ENCODE results near the gene KRT31. TPM values are rescaled to one million over a fixed set of nuclear protein-coding genes. Genes with fewer than 3 reads are reported as not detected.
"Not testable (repeated sequence)": the region's sequence is repeated elsewhere in the genome, so short reads cannot be mapped to it uniquely, and the experiment has no call there.

Gene KRT31
- total and polyA plus RNA-seq, 4 donors = 0.11 to 0.15 TPM; not detected in 2

DNA sequence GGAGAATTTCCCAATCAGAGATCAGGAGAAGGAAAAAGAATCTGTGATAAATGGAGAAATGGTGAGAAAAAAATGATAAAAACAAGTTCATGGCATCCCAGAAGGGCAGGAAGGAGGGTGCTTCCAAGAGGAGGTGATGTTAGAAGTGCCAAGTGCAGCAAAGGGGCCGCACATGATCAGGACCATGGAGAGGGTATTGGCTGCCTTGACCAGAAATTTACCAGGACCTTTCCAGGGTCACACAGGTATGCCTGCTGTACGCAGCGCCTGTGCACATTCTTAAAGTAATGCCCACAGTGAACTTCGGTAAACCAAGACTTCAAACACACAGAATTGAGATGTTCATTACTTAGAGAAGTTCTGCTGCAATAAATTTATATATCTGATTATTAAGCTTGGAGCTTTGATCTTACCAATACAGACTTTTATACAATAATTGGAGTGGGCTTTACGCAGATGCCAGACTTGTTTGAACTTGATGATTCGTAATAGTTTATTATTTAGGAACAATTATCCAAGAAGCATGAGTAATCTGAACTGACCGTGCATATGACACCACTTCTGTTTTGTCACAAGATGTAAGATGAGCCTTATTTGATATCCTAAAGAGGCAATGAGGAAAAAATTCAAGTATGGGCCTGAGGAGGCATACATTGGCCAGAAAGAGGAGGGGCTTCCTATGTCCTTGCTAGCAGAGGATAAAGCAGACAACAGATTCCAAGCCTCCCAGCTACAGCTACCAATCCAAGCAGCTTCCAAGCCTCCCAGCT is 44.6 kb downstream of the KRT31 start:
- Histone ChIP-seq H3K4me3 (ENCODE audit: low read depth, low read length) (no peak overlapping the region), H3K36me3 (ENCODE audit: control insufficient read depth, insufficient read depth, low read length) (no peaks in the 10 kb centered on the region), H3K27ac (ENCODE audit: low read depth, low read length) (no peak overlapping the region), H3K27me3 (ENCODE audit: control insufficient read depth, insufficient read depth, low read length) (no peaks in the 10 kb centered on the region), H3K9me3 (ENCODE audit: control insufficient read depth, insufficient read depth, low read length) (no peaks in the 10 kb centered on the region), H3K4me1 (ENCODE audit: control insufficient read depth, insufficient read depth, low read length) (peaks cover 6% of the 10 kb centered on the region)
- DNase-seq (ENCODE audit: low read depth in 4 of 6, low spot score in 6 of 6) = no peak
- 100% methylated on average over 1 of the region's 7 CpGs for WGBS (ENCODE audit: insufficient coverage)

DNA sequence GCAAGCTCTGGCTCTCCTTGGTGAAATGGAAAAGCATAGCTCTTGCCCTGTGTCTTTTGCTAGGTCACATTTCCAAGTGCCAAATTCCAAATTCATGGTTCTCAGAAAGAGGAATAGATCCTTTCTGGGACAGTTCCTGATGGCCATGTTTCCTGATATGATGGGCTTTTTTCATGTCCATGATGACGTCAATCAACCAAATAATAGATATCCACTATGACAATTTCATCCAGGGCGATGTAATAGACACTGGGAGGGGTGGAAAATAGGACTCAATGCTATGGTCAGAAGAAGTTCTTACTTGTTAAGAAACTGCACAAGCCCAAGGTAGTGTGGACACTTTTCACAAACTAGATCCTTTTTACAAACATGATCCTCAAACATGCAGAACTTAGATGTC is 46.2 kb downstream of the KRT31 start:
- peaks cover 6% of the 10 kb centered on the region for H3K4me1 ChIP-seq (ENCODE audit: control insufficient read depth, insufficient read depth, low read length)
- H3K36me3 ChIP-seq (ENCODE audit: control insufficient read depth, insufficient read depth, low read length) = no peaks in the 10 kb centered on the region
- no peaks in the 10 kb centered on the region for H3K27me3 ChIP-seq (ENCODE audit: control insufficient read depth, insufficient read depth, low read length)
- no peaks in the 10 kb centered on the region for H3K9me3 ChIP-seq (ENCODE audit: control insufficient read depth, insufficient read depth, low read length)
- WGBS (ENCODE audit: insufficient coverage) = no CpG with 5 or more reads among the region's 2 CpGs
- DNase-seq (ENCODE audit: low read depth in 4 of 6, low spot score in 6 of 6) = no peak
- H3K27ac ChIP-seq (ENCODE audit: low read depth, low read length) = no peak overlapping the region
- H3K4me3 ChIP-seq (ENCODE audit: low read depth, low read length) = no peak overlapping the region

DNA sequence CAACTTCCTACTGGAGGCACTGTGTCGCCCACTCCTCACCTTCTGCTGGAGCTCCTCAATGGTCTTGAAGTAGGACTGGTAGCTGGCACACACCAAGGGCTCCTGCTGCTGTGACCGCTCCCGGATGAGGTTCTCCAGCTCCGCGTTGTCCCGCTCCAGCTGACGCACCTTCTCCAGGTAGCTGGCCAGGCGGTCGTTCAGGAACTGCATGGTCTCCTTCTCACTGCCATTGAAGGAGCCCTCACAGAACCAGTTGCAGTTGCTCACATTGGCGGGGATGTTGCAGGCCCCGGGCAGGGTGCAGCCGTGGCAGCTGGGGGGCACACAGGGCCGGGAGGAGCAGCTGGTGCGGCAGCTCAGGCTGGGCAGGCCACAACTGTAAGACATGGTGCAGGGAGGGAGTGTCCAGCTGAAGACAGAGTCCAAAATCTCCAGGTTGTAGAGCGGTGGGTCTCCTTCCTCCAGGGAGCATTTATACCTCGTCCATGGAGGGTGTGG is 47.0 kb downstream of the KRT31 start, which contains the start of gene KRT33A:
KRT33A (minus strand) TSS at position 448 of the 498 bp plus-strand sequence; CDS start at position 387, 61 bp downstream.
- not testable (repeated sequence) for DNase-seq (ENCODE audit: low read depth in 4 of 6, low spot score in 6 of 6); H3K27ac ChIP-seq (ENCODE audit: low read depth, low read length); H3K9me3 ChIP-seq (ENCODE audit: control insufficient read depth, insufficient read depth, low read length); H3K4me3 ChIP-seq (ENCODE audit: low read depth, low read length); H3K4me1 ChIP-seq (ENCODE audit: control insufficient read depth, insufficient read depth, low read length); H3K27me3 ChIP-seq (ENCODE audit: control insufficient read depth, insufficient read depth, low read length); H3K36me3 ChIP-seq (ENCODE audit: control insufficient read depth, insufficient read depth, low read length)
- 89% methylated on average over 11 of the region's 16 CpGs for WGBS (ENCODE audit: insufficient coverage)

DNA sequence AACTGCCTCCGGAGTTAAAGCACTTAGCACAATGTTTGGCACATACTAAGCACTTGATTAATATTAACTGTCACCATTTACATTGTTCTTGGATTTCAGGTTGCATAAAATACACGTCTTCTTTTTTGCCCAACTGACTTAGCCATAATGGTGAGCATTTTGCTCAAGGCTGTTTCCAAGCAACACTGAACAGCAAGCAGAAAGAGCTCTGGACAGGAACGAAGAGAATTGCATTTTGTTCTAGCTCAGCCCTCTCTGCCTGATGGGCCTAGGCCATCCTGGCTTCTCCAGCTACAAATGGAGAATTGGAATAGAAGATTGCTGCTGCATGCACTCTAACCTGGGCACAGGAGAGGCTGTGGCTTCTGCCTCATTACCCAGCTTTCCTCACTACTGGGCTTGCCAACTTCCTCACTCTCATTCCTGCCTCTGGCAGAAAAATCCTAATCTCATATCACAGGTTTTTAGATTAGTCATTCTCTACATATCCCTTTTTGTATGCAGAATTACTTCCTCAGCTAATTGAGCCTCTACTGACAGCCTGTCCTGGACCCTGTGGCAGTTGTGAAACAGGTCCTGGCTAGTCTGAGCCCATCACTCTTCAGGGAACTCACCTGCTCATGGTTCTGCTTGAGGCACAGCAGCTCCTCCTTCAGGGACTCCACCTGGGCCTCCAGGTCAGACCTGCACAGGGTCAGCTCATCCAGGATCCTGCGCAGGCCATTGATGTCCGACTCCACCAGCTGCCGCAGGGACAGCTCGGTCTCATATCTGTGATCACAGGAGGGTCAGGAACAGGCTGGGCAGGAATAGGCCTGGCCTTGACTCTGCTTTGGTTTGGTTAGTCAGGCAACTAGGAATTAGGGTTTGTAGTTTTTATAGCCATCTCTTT is 49.3 kb downstream of the KRT31 start:
- H3K4me3 ChIP-seq (ENCODE audit: low read depth, low read length) = no peak overlapping the region
- no peak overlapping the region for H3K27ac ChIP-seq (ENCODE audit: low read depth, low read length)
- H3K36me3 ChIP-seq (ENCODE audit: control insufficient read depth, insufficient read depth, low read length) = no peaks in the 10 kb centered on the region
- 73% methylated on average over 7 of the region's 7 CpGs for WGBS (ENCODE audit: insufficient coverage)
- peak in 3 of 6 donors; percentile 7 to 63 (median 30) for DNase-seq (ENCODE audit: low read depth in 4 of 6, low spot score in 6 of 6)
- no peaks in the 10 kb centered on the region for H3K27me3 ChIP-seq (ENCODE audit: control insufficient read depth, insufficient read depth, low read length)
- H3K4me1 ChIP-seq (ENCODE audit: control insufficient read depth, insufficient read depth, low read length) = peaks cover 6% of the 10 kb centered on the region
- peaks cover 2% of the 10 kb centered on the region for H3K9me3 ChIP-seq (ENCODE audit: control insufficient read depth, insufficient read depth, low read length)

DNA sequence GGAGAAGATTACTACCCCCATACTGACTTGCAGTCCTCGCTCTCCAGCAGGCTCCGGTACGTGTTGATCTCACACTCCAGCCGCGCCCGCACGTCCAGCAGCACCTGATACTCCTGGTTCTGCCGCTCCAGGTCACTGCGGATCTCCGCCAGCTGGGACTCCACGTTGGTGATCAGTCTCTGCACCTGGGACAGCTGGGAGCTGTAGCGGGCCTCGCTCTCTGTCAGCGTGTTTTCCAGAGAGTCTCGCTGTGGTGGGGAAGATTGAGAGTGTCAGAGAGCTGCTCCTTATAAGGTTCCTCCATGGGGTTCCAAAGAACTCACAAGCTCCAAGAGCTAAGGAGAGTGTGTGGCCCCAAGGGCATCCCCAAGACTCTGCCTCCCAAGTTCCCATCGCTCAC is 51.0 kb downstream of the KRT31 start:
- H3K27me3 ChIP-seq (ENCODE audit: control insufficient read depth, insufficient read depth, low read length); H3K27ac ChIP-seq (ENCODE audit: low read depth, low read length); DNase-seq (ENCODE audit: low read depth in 4 of 6, low spot score in 6 of 6); H3K4me1 ChIP-seq (ENCODE audit: control insufficient read depth, insufficient read depth, low read length); H3K9me3 ChIP-seq (ENCODE audit: control insufficient read depth, insufficient read depth, low read length); H3K36me3 ChIP-seq (ENCODE audit: control insufficient read depth, insufficient read depth, low read length); H3K4me3 ChIP-seq (ENCODE audit: low read depth, low read length): not testable (repeated sequence)
- 95% methylated on average over 14 of the region's 16 CpGs for whole genome bisulfite sequencing (ENCODE audit: insufficient coverage)

DNA sequence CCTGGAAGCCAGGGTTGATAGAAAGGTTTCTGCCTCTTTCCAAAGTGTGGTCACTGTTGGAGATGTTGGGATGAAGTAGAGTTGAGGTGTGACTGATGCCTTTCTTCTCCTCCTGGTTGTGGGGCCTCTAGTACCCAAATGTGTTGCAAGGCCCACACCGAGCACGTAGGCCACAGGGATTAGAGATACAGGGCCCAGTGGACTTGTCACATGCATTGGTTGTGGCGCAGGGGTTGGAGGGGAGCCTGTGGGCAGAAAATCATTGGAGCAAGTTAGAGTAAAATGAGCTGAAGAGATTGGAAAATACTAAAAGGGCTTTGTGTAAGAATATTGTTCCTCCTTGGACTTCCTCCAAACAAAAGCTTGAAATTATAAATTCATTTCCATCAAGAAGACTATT is 51.4 kb downstream of the KRT31 start:
- H3K4me3 ChIP-seq (ENCODE audit: low read depth, low read length) = no peak overlapping the region
- peaks cover 2% of the 10 kb centered on the region for H3K9me3 ChIP-seq (ENCODE audit: control insufficient read depth, insufficient read depth, low read length)
- no peak for DNase-seq (ENCODE audit: low read depth in 4 of 6, low spot score in 6 of 6)
- H3K4me1 ChIP-seq (ENCODE audit: control insufficient read depth, insufficient read depth, low read length) = peaks cover 6% of the 10 kb centered on the region
- H3K27me3 ChIP-seq (ENCODE audit: control insufficient read depth, insufficient read depth, low read length) = no peaks in the 10 kb centered on the region
- 96% methylated on average over 3 of the region's 3 CpGs for WGBS (ENCODE audit: insufficient coverage)
- H3K27ac ChIP-seq (ENCODE audit: low read depth, low read length) = peak overlapping the region; percentile 16
- H3K36me3 ChIP-seq (ENCODE audit: control insufficient read depth, insufficient read depth, low read length) = no peaks in the 10 kb centered on the region

Other genes starting within 250 kb of the KRT31 start
Only the 30 nearest of the 31 such genes appear.
- gene KRTAP4-4, start 236.9 kb downstream of the KRT31 start, total RNA-seq = not detected
- gene KRTAP4-4, start 236.9 kb downstream of the KRT31 start, polyA plus RNA-seq (ENCODE audit: insufficient read length in 2 of 2) = not detected
- gene KRTAP4-3, start 229.4 kb downstream of the KRT31 start, total RNA-seq = not detected
- gene KRTAP4-3, start 229.4 kb downstream of the KRT31 start, polyA plus RNA-seq (ENCODE audit: insufficient read length in 2 of 2) = not detected
- not detected for gene KRTAP4-2, start 219.4 kb downstream of the KRT31 start, total RNA-seq
- not detected for gene KRTAP4-2, start 219.4 kb downstream of the KRT31 start, polyA plus RNA-seq (ENCODE audit: insufficient read length in 2 of 2)
- gene KRTAP4-1, start 212.7 kb downstream of the KRT31 start, total RNA-seq = not detected
- gene KRTAP4-1, start 212.7 kb downstream of the KRT31 start, polyA plus RNA-seq (ENCODE audit: insufficient read length in 2 of 2) = not detected
- gene KRTAP9-1, start 207.7 kb downstream of the KRT31 start, total RNA-seq = not detected
- not detected for gene KRTAP9-1, start 207.7 kb downstream of the KRT31 start, polyA plus RNA-seq (ENCODE audit: insufficient read length in 2 of 2)
- gene KRTAP9-2, start 171.0 kb downstream of the KRT31 start, total RNA-seq = not detected
- not detected for gene KRTAP9-2, start 171.0 kb downstream of the KRT31 start, polyA plus RNA-seq (ENCODE audit: insufficient read length in 2 of 2)
- not detected for gene KRTAP9-3, start 165.2 kb downstream of the KRT31 start, total RNA-seq
- gene KRTAP9-3, start 165.2 kb downstream of the KRT31 start, polyA plus RNA-seq (ENCODE audit: insufficient read length in 2 of 2) = not detected
- gene KRTAP9-8, start 159.6 kb downstream of the KRT31 start, total RNA-seq = not detected
- gene KRTAP9-8, start 159.6 kb downstream of the KRT31 start, polyA plus RNA-seq (ENCODE audit: insufficient read length in 2 of 2) = not detected
- not detected for gene KRTAP9-4, start 147.9 kb downstream of the KRT31 start, total RNA-seq
- gene KRTAP9-4, start 147.9 kb downstream of the KRT31 start, polyA plus RNA-seq (ENCODE audit: insufficient read length in 2 of 2) = not detected
- gene KRTAP9-9, start 142.2 kb downstream of the KRT31 start, total RNA-seq = not detected
- gene KRTAP9-9, start 142.2 kb downstream of the KRT31 start, polyA plus RNA-seq (ENCODE audit: insufficient read length in 2 of 2) = not detected
- gene KRTAP9-6, start 132.2 kb downstream of the KRT31 start, total RNA-seq = not detected
- gene KRTAP9-6, start 132.2 kb downstream of the KRT31 start, polyA plus RNA-seq (ENCODE audit: insufficient read length in 2 of 2) = under 1 TPM in 1 of 2 donors, not detected in 1; 0.17 TPM
- not detected for gene KRTAP9-7, start 121.9 kb downstream of the KRT31 start, total RNA-seq
- gene KRTAP9-7, start 121.9 kb downstream of the KRT31 start, polyA plus RNA-seq (ENCODE audit: insufficient read length in 2 of 2) = not detected
- gene KRTAP29-1, start 94.8 kb downstream of the KRT31 start, total RNA-seq = not detected
- gene KRTAP29-1, start 94.8 kb downstream of the KRT31 start, polyA plus RNA-seq (ENCODE audit: insufficient read length in 2 of 2) = not detected
- gene KRTAP16-1, start 88.3 kb downstream of the KRT31 start, total RNA-seq = not detected
- not detected for gene KRTAP16-1, start 88.3 kb downstream of the KRT31 start, polyA plus RNA-seq (ENCODE audit: insufficient read length in 2 of 2)
- gene KRTAP17-1, start 81.9 kb downstream of the KRT31 start, total RNA-seq = not detected
- not detected for gene KRTAP17-1, start 81.9 kb downstream of the KRT31 start, polyA plus RNA-seq (ENCODE audit: insufficient read length in 2 of 2)
- gene KRT33A, start 46.8 kb downstream of the KRT31 start, total RNA-seq = not detected
- not detected for gene KRT33A, start 46.8 kb downstream of the KRT31 start, polyA plus RNA-seq (ENCODE audit: insufficient read length in 2 of 2)
- under 1 TPM in 1 of 2 donors, not detected in 1; 0.20 TPM for gene KRT33B, start 27.8 kb downstream of the KRT31 start, total RNA-seq
- gene KRT33B, start 27.8 kb downstream of the KRT31 start, polyA plus RNA-seq (ENCODE audit: insufficient read length in 2 of 2) = under 1 TPM in 1 of 2 donors, not detected in 1; 0.44 TPM
- gene KRT34, start 15.3 kb downstream of the KRT31 start, total RNA-seq = not detected
- not detected for gene KRT34, start 15.3 kb downstream of the KRT31 start, polyA plus RNA-seq (ENCODE audit: insufficient read length in 2 of 2)
- not detected for gene KRT37, start 27.0 kb upstream of the KRT31 start, total RNA-seq
- gene KRT37, start 27.0 kb upstream of the KRT31 start, polyA plus RNA-seq (ENCODE audit: insufficient read length in 2 of 2) = not detected
- gene KRT38, start 43.4 kb upstream of the KRT31 start, total RNA-seq = not detected
- not detected for gene KRT38, start 43.4 kb upstream of the KRT31 start, polyA plus RNA-seq (ENCODE audit: insufficient read length in 2 of 2)
- gene KRT32, start 69.8 kb upstream of the KRT31 start, total RNA-seq = not detected
- gene KRT32, start 69.8 kb upstream of the KRT31 start, polyA plus RNA-seq (ENCODE audit: insufficient read length in 2 of 2) = not detected
- not detected for gene KRT35, start 83.5 kb upstream of the KRT31 start, total RNA-seq
- not detected for gene KRT35, start 83.5 kb upstream of the KRT31 start, polyA plus RNA-seq (ENCODE audit: insufficient read length in 2 of 2)
- gene KRT36, start 92.3 kb upstream of the KRT31 start, total RNA-seq = not detected
- not detected for gene KRT36, start 92.3 kb upstream of the KRT31 start, polyA plus RNA-seq (ENCODE audit: insufficient read length in 2 of 2)
- gene KRT13, start 108.0 kb upstream of the KRT31 start, total RNA-seq = under 1 TPM; 0.30 to 0.83 TPM
- gene KRT13, start 108.0 kb upstream of the KRT31 start, polyA plus RNA-seq (ENCODE audit: insufficient read length in 2 of 2) = not detected
- gene KRT15, start 121.3 kb upstream of the KRT31 start, total RNA-seq = under 1 TPM in 1 of 2 donors, not detected in 1; 0.22 TPM
- gene KRT15, start 121.3 kb upstream of the KRT31 start, polyA plus RNA-seq (ENCODE audit: insufficient read length in 2 of 2) = under 1 TPM; 0.18 to 0.29 TPM
- 10 to 100 TPM in 1 of 2 donors, 1 to 10 TPM in 1; 7.1 to 61.4 TPM for gene KRT19, start 130.7 kb upstream of the KRT31 start, total RNA-seq
- 10 to 100 TPM in 1 of 2 donors, 1 to 10 TPM in 1; 6.3 to 12.9 TPM for gene KRT19, start 130.7 kb upstream of the KRT31 start, polyA plus RNA-seq (ENCODE audit: insufficient read length in 2 of 2)
- gene KRT9, start 174.5 kb upstream of the KRT31 start, total RNA-seq = not detected
- gene KRT9, start 174.5 kb upstream of the KRT31 start, polyA plus RNA-seq (ENCODE audit: insufficient read length in 2 of 2) = under 1 TPM in 1 of 2 donors, not detected in 1; 0.11 TPM
- gene KRT14, start 189.3 kb upstream of the KRT31 start, total RNA-seq = 1 to 10 TPM; 1.4 to 4.9 TPM
- under 1 TPM; 0.62 to 0.82 TPM for gene KRT14, start 189.3 kb upstream of the KRT31 start, polyA plus RNA-seq (ENCODE audit: insufficient read length in 2 of 2)
- gene KRT16, start 215.2 kb upstream of the KRT31 start, total RNA-seq = under 1 TPM; 0.20 to 0.61 TPM
- 1 to 10 TPM; 1.1 to 1.9 TPM for gene KRT16, start 215.2 kb upstream of the KRT31 start, polyA plus RNA-seq (ENCODE audit: insufficient read length in 2 of 2)
- 1 to 10 TPM in 1 of 2 donors, under 1 TPM in 1; 0.69 to 1.5 TPM for gene KRT17, start 227.0 kb upstream of the KRT31 start, total RNA-seq
- gene KRT17, start 227.0 kb upstream of the KRT31 start, polyA plus RNA-seq (ENCODE audit: insufficient read length in 2 of 2) = under 1 TPM in 1 of 2 donors, not detected in 1; 0.66 TPM